GM19238 (cell line): Measurements from ENCODE around the gene BTF3.
"Not testable (repeated sequence)": the region's sequence is repeated elsewhere in the genome, so short reads cannot be mapped to it uniquely, and the experiment has no call there.

Source experiments
- DNase-seq: peaks from one replicate; pipeline ENCODE4 v3.0.0; 2011; ENCODE audit warnings: low spot score; ENCODE audit not compliant: insufficient read length

Gene BTF3

DNA sequence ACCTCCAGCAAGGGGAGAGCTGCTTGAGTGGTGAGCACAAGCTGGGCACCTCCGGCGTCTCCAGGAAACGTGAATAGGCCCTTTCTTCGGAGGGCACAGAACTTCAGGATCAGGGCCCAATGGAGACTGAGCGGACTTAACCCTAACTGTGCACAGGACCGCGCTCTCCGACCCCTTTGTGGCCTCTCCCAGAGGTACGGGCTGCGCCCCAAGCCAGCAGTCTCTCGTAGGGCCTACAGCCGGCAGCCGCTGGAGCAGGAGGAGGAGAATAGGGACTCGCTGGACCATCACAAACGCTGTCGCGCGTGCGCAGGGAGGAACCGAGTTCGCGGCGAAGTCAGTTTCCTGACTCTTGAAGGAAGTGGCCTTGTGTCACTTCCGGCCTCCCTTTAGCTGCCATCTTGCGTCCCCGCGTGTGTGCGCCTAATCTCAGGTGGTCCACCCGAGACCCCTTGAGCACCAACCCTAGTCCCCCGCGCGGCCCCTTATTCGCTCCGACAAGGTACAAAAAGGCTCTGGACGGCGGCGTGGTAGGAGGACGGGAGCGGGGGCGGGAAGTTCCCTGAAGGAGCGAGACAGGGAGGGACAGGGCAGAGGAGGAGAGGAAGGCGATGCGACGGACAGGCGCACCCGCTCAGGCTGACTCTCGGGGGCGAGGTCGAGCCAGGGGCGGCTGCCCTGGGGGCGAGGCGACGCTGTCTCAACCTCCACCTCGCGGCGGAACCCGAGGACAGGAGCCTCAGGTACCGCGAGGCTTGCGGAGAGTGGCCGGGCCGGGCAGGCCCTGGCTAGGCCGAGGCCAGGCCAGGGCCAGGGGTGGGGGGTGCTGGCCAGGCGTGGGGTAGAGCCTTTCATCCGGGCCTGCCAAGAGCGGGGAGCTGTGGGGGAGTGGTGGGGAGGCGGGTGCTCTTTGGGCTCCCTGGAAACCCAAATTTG, at the start of gene BTF3:
Gene BTF3 (plus strand): TSS at position 386 of the 936 bp plus-strand sequence. CDS start 226 bp downstream, at position 612.
- peak; percentile 90 for DNase-seq

DNA sequence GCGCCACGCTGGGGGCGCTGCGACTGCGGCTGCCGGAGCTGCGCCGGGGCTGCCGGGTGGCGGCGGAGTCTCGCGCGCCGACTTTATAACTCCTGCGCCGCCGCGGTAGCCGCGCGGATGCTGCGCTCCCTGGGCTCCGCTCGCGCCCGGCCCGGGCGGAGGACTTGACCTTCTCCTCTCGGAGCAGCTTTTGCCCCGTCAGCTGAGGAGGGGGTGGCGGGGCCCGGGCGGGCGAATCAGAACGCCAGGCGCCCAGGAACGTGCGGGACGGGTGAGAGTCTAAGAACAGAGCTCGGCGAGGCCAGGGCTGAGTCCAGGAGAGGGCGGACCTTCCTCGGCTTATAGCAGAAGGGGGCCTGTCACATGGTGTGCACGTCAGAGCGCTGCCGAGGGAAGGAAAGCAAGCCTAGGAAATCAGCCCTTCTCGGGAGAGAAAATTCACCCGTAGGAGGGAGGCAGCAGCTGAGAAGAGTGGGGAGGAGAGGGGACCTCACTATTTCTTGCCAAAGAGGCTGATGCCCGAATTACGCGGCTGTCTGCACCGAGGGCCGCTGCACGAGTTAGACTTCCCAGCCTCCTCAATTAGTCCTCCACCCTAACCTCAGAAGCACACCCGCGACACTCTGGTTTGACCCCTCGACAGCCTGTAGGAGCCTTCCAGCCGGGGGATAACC, 49.6 kb upstream of the BTF3 start, which contains the start of gene FOXD1:
Gene FOXD1 (minus strand): TSS at position 315 of the 674 bp plus-strand sequence. CDS start 415 bp downstream, outside the sequence.
- no peak for DNase-seq

DNA sequence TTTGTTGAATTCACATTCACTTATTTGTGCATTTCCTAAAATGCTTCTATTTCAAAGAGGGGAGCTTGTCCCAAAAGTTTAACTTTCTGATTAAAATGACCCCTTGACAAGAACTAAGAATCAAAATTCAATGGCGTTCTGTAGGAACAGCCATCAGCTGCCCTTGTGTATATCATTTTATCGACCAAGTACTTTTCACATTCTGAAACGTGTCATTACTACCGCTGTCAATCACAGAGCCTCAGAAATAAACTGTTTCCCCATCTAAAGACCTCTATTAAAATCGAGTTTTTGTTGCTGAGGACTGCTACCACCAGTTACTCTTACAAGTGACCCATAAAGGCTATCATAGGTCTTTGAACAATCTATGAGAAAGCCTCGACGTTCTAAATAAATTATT, 48.1 kb upstream of the BTF3 start:
- DNase-seq, result no peak

DNA sequence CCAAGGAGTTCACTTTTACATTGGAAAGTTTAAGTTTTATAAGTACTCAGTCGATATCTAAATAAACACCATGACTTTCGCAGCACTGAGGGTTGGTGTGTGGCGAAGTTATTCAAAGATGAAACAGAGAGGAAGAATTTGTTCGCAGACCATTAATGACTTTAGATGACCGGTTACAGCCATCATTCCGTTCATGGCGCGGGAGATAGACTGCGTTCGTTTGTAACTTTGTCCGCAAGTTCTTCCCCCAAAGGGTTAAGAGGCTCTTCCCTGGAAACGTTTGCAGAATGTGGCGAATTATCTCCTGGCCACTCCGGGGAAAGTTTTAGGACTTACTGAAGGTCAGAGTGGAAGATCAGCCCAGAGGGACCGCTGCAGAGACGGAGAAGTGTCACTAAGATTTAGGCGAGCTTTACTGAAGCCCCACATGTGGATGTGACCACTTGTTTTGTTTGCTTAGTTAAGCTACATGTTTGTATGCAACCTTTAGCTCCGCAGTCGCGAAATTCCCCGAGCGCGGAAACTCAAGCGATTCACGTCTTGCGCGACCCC, 47.5 kb upstream of the BTF3 start:
- no peak for DNase-seq

DNA sequence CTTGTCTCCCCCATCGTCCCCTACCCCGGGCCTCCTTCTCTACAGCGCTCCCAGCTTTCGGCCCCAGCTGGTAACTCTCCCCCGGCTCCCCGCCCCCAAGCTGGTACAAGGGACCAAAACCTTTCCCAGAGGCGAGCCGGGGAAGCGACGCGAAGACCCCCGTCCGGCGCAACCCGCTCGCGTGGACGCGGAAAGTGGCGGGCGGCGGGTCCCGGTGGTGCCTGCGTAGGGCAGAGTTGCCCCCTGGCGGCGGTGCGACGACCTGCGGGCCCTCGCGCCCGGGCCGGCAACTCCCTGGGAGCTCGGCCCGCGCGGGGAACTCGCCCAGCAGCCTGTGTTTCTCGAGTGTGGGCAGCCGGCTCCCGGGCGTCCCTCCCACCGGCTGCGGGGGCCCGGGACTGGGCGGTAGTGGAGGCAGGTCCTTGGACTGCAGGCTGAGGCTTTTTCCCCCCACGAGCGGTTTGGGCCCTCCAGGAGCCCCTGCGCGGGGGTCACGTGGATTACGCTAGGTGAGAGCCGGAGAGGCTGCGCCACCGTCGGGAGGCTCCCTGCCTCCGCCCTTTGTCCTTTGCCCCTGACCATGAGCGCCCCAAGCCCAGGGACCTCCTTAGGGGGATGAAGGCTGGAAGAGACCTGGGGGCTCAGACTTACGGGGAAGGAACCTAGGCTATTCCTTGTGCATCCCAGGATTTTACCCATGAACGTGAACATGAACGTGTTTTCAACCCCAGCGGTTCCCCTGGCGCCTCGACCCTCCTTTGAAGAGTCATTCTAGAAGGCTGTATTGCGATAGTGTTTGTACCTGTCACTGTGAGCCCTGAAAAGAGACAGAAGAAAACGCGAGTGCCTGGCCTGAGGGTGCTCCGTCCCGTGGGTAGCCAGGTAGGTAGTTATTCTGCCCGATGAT, 46.8 kb upstream of the BTF3 start:
- DNase-seq, result no peak

DNA sequence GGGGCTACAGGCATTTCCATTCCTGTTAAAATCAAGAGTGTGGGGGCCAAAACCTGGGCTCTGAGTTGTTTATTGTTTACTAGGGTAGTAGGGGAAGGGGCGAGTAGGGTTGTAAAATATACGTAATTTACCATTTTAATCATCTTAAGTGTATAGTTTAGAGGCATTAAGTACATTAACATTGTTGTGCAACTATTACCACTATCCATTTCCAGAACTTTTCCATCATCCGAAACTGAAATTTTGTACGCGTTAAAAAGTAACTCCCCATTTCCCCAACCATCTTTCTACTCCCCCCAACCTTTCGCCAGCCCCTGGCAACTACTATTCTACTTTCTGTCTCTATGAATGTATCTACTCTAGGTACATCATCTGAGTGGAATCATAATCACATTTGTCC, 46.0 kb upstream of the BTF3 start:
- no peak for DNase-seq

DNA sequence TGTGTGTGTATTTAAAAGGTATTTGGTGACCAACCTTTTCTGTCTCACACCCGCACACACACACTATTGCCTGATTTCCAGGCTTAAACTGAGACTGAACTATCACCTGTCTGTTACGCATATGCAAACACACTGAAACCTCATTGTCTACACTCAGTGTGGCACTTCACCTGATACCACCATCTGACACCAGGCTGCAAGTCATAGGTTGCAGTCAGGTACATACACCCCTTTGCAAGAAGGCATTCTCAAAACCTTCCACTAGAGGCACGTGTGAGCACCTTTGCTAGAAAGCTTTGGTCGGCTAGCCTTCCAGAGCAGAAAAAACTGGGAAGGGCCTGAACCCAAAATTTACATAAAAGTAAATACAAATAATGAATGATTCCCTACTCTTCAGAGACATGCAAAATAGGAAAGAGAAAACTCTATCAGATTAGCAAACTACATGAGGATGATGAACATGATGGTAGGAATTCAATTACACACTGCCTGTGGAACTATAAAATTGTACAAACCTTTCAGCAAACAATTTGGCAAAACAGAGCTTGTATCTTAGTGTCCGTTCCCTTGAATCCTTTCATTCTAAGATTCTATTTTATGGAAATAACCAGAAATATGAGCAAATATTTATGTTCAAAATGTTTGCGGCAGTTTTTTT, 43.7 kb upstream of the BTF3 start:
- no peak for DNase-seq

DNA sequence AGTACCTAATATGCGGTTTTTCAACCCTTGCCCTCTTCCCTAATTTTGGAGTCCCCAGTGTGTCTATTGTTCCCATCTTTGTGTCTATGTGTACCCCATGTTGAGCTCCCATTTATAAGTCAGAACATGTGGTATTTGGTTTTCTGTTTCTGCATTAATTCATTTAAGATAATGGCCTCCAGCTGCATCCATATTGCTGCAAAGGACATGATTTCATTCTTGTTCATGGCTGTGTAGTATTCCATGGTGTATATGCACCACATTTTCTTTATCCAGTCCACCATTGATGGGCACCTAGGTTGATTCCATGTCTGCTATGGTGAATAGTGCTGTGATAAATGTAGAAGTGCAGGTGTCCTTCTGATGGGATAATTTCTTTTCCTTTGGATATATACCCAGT, 41.8 kb upstream of the BTF3 start:
- not testable (repeated sequence) for DNase-seq

DNA sequence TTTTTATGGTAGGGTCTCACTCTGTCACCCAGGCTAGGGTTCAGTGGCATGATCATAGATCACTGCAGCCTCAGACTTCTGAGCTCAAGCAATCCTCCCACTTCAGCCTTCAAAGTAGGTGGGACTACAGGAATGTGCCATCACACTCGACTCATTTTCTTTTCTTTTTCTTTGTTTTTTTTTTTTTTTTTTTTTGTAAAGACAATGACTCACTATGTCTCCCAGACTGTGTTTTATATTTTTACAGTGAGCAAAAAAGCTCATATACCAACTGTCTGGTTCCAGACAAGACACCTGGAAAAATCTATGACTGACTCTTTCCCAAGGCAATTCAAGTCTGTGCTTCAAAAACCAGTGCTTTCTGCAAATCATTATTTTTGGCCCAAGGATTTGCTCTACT, 38.9 kb upstream of the BTF3 start:
- DNase-seq, result no peak

DNA sequence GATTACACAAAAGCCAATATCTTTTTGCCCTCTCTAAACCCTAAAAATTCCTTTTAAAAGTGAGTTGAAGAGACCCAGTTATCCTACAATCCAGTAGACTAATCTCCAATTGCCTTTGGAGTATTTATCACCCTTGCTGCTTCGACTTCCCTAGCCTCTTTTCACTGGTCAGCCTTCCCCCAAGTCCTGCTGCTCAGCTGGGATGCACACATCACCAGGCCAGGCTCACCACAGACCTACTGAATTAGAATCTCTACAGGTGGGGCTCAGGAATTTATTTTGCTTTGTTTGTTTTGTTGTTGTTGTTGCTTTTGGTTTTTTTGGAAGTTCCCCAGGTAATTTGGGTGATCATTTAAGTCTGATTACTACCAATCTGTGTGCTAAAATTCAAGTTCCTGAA, 38.1 kb upstream of the BTF3 start:
- no peak for DNase-seq

DNA sequence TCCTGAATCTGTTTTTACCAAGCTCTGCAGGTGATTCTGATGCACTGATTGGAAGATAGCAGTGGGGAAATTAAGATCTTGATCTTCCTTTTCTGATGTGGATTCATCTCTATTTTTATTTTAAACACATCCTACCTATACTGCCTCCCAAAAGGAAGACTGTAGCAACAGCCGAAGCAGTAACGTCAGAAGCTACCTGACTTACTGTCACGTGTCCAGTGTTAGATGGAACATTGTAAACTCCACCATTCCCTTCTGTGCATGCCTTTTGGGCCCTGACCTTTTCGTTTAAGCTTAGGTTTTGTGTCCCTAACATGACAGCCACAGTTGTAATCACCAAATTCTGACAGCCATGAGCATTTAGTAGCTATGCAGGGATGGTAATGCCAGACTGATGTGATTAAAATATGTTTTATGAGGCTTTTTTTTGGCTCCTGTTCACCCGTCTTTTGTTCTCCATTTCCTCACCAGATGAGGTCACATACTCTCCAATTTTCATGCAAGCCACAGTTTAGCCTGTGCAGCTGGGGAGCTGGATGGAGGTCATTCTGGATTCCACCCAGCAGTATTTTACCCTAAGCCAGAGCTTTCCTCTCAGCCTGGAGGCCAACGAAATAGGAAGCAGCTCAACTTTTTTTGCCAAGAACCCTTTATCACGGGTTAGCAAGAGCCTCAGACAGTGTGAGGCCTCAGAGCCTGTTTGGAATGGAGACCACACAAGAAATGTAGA, 34.1 kb upstream of the BTF3 start:
- DNase-seq, result no peak

DNA sequence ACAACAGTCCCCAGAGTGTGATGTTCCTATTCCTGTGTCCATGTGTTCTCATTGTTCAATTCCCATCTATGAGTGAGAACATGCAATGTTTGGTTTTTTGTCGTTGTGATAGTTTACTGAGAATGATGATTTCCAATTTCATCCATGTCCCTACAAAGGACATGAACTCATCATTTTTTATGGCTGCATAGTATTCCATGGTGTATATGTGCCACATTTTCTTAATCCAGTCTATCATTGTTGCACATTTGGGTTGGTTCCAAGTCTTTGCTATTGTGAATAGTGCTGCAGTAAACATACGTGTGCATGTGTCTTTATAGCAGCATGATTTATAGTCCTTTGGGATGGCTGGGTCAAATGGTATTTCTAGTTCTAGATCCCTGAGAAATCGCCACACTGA, 29.6 kb upstream of the BTF3 start:
- DNase-seq, result not testable (repeated sequence)

DNA sequence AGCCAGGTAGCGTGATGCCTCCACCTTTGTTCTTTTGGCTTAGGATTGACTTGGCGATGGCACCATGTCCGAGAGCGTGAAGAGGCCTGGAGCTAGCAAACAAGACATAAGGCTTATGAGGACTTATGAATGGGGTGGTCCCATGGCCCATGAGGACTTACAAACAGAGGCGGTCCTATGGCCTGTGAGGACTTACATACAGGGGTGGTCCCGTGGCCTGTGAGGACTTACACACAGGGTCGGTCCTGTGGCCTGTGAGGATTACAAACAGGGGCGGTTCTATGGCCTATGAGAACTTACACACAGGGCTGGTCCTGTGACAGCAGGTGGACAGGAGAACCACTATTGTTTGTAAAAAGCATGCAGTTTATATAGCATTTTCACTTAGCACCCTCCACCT, 28.4 kb upstream of the BTF3 start:
- no peak for DNase-seq

DNA sequence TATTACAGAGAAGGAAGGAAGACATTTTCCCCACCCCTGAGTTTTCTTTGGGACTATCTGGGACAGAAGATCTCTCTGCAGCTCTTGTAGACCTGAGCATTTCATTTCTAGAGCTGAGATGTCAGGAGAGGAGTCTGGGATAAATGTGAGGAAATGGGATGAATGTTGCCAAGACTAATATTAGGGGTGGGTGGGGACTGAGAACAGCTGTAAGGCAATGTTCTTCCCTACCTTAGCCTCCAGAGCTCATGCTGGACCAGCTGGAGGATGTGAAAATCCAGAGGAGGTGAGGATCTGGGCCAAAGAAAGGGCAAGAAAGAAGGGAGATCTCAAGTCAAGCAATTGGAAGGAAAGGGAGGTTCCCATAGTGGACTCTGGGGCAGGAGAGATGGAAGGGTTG, 26.6 kb upstream of the BTF3 start:
- DNase-seq, result no peak

DNA sequence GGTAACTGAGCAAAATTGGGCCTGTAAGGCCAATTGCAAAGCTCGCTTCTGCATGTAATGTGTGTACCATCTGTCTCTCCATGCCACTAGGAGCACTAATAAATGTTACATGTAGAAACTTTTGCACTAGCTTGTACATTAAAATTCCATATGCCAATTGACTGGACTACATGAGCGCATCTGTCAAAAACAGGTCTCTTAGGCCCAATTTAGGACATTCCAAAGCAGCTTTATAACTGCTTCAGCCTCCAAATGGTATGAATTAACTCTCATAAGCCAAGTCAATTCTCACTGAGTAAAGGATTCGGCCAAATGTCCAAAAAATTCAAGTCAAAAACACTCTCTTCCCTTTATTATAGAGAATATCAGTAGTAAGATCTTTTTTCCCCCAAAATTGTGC, 26.1 kb upstream of the BTF3 start:
- no peak for DNase-seq

DNA sequence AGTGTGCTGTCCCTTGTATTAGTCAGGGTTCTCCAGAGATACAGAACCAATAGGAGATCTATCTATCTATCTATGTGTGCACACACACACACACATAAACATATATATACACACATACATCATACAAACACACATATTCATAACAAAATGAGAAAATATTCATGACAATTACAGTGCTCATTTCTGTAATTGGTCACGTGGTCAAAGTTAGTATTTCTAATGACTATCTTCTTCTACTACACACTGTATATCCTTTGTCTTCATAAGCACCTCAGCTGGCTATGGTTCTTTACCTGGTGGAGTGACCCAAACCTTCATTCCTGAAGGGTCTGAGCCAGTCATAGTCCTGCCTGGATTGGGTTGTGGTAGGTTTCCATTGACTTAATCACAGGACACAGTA, 17.7 kb upstream of the BTF3 start:
- no peak for DNase-seq

DNA sequence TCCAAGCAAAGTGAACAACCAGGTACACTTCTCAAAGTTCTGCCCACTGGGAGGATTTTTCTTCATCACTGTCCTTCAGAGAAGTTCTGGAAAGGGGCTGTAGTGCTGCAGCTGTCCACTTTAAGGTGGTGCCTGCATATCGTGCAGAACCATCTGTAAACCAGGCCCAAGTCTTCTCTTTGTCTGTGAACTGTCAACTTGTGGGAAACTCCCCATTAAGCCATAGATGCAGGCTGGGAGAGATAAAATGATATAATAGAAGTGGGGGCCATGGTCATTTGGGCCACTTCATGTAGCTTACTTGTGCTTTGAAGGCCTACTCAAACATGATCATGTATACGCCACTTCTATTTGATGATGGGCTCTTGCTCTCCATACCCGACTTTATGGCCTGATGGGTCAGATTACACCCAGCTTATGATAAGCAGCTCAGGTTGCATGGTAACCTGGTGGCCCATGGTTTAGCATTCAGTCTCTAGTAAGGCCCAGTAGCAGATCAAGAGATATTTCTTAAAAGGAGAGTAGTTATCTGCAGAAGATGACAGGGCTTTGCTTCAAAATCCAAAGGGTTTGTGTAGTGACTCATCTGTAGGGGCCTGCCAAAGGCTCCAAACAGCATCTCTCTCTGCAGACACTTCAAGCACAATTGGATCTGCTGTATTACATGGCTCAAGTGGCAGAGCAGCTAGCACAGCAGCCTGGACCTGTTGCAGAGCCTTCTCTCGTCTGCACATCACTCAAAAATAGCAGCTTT, 15.7 kb upstream of the BTF3 start:
- no peak for DNase-seq

DNA sequence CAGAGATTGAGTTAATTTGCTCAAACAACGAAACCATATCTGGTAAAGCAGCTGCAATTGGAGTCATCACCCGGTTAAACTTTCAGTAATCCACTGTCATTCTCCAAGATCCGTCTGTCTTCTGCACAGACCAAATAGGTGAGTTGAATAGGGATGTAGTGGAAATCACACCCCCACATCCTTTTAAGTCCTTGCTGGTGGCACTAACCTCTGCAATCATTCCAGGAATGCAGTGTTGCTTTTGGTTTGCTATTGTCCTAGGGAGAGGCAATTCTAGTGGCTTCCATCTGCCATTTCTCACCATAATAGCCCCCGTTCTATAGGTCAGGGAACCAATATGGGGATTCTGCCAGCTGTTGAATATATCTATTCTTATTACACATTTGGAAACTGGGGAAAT, 14.6 kb upstream of the BTF3 start:
- no peak for DNase-seq

DNA sequence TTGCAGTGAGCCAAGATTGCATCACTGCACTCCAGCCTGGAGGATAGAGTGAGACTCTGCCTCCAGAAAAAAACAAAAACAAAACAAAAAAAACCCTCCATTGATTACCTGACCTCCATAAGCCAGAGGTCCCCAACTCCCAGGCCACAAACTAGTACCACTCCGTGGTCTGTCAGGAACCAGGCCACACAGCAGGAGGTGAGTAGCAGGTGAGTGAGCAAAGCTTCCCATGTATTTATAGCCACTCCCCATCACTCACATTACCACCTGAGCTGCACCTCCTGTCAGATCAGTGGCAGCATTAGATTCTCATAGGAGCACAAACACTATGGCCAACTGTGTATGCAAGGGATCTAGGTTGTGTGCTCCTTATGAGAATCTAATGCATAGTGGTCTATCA, 13.7 kb upstream of the BTF3 start:
- no peak for DNase-seq
